ENCODE results near the gene GRIPAP1. TPM values are rescaled to one million over a fixed set of nuclear protein-coding genes. Genes with fewer than 3 reads are reported as not detected.

The GRIPAP1 gene
- total and polyA plus RNA-seq, 4 donors: 29.1 to 116 (median 60.6) TPM

DNA sequence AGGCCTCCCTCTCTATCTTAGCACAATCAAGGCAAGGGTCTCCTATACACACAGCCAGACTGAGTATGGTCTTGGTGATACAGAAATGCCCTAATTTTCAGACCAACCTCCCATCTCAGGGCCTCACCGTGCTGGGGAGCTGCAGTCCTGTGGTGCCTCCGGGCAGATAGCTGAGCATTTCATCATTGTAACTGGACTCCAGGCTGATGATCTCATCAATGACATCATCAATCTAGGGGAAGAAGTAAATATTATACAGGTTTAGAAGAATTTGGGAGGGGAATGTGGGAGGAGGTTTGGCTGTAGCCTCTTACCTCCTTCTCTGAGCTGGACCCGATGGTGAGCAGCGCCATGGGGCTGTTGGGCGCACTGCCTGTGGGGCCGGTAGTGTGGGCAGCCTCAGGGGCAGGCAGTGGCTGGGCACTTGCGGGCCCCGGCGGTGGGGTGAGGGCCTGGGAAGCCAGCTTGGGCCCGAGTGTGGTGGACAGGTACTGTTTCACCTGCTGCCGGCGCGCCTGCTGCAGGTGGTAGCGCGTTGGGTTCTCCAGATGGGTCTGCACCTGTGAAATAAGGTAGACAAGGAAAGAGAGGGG lies 35.9 kb upstream of the GRIPAP1 start:
- DNase-seq (ENCODE audit: low read depth in 4 of 6, low spot score in 6 of 6): no peak
- peaks cover 14% of the 10 kb centered on the region for H3K4me1 ChIP-seq (ENCODE audit: control insufficient read depth, insufficient read depth, low read length)
- no peak overlapping the region for H3K27ac ChIP-seq (ENCODE audit: low read depth, low read length)
- WGBS (ENCODE audit: insufficient coverage): 95% methylated on average over 13 of the region's 15 CpGs
- H3K27me3 ChIP-seq (ENCODE audit: control insufficient read depth, insufficient read depth, low read length): no peaks in the 10 kb centered on the region
- no peak overlapping the region for H3K4me3 ChIP-seq (ENCODE audit: low read depth, low read length)
- no peaks in the 10 kb centered on the region for H3K9me3 ChIP-seq (ENCODE audit: control insufficient read depth, insufficient read depth, low read length)
- peaks cover 43% of the 10 kb centered on the region for H3K36me3 ChIP-seq (ENCODE audit: control insufficient read depth, insufficient read depth, low read length)

DNA sequence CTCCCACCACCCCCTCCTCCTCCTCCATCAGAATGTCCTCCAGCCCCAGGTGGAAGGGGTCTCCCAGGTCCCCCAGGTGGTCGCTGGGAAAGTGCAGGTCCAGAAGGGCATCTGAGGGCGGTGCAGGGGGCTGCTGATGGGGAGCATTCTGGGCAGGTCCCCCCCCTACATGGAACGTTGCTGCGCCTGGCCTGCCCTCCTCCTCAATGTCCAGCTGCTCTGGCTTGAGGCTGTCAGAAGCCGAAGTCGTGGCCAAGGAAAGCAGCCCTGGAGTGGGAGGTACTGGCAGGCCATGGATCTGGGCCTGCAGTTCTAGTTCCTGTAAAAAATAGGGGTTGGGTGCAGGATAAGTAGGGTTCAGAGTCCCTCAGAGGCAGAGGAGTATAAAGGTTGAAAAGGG lies 28.2 kb upstream of the GRIPAP1 start:
- WGBS (ENCODE audit: insufficient coverage): 86% methylated on average over 5 of the region's 6 CpGs

DNA sequence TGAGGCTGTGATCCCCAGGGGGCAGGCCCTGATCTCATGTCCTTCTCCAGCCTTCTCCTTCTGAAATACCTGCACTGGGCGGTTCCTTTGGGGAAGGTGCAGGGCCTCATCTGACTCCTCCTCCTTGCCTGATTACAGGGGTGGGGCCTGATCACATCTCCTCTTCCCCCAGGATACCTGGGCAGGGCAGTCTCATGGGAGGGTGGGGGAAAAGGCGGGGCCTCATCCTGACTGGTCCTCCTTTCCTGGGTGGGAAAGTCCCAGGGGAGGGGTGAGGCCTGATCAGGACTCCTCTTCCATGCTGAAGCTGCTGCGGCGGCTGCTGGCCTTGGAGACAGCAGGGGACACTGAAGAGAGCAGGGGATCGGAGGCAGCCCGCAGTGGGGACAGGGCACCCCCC lies 27.8 kb upstream of the GRIPAP1 start:
- H3K36me3 ChIP-seq (ENCODE audit: control insufficient read depth, insufficient read depth, low read length): peaks cover 31% of the 10 kb centered on the region
- WGBS (ENCODE audit: insufficient coverage): 50% methylated on average over 3 of the region's 6 CpGs
- H3K4me3 ChIP-seq (ENCODE audit: low read depth, low read length): no peak overlapping the region
- H3K27me3 ChIP-seq (ENCODE audit: control insufficient read depth, insufficient read depth, low read length): no peaks in the 10 kb centered on the region
- DNase-seq (ENCODE audit: low read depth in 4 of 6, low spot score in 6 of 6): no peak
- no peak overlapping the region for H3K27ac ChIP-seq (ENCODE audit: low read depth, low read length)
- no peaks in the 10 kb centered on the region for H3K9me3 ChIP-seq (ENCODE audit: control insufficient read depth, insufficient read depth, low read length)
- H3K4me1 ChIP-seq (ENCODE audit: control insufficient read depth, insufficient read depth, low read length): no peaks in the 10 kb centered on the region

More for the DNA sequence above, 28.2 kb upstream of the GRIPAP1 start:
- Histone ChIP-seq H3K4me3 (ENCODE audit: low read depth, low read length) (no peak overlapping the region), H3K9me3 (ENCODE audit: control insufficient read depth, insufficient read depth, low read length) (no peaks in the 10 kb centered on the region), H3K27me3 (ENCODE audit: control insufficient read depth, insufficient read depth, low read length) (no peaks in the 10 kb centered on the region), H3K27ac (ENCODE audit: low read depth, low read length) (no peak overlapping the region), H3K36me3 (ENCODE audit: control insufficient read depth, insufficient read depth, low read length) (peaks cover 31% of the 10 kb centered on the region), H3K4me1 (ENCODE audit: control insufficient read depth, insufficient read depth, low read length) (no peaks in the 10 kb centered on the region)
- DNase-seq (ENCODE audit: low read depth in 4 of 6, low spot score in 6 of 6): no peak

DNA sequence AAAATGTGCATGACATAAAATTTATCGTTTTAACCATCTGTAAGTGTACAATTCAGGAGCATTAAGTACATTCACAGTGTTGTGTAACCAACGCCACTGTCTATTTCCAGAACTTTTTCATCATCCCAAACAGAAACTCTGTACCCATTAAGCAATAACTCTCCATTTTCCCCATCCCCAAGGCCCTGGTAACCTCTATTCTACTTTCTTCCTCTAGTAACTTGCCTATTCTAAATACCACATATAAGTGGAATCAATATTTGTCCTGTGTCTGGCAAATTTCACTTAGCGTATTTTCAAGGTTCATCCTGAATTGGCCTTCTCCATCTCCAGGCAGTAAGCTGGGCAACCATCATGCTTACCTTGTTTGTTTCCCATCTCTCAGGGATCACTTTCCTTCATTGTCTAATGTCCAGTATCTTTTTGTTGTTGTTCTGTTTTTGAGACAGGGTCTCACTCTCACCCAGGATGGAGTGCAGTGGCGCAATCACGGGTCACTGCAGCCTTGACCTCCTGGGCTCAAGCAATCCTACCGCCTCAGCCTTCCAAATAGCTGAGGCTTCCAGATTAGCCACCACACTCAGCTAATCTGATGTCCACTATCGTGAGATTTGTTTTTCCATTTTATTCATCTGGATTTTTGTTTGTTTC lies 17.7 kb upstream of the GRIPAP1 start:
- 88% methylated on average over 4 of the region's 7 CpGs for WGBS (ENCODE audit: insufficient coverage)
- Histone ChIP-seq H3K27ac (ENCODE audit: low read depth, low read length) (no peak overlapping the region), H3K4me3 (ENCODE audit: low read depth, low read length) (no peak overlapping the region), H3K4me1 (ENCODE audit: control insufficient read depth, insufficient read depth, low read length) (no peaks in the 10 kb centered on the region), H3K9me3 (ENCODE audit: control insufficient read depth, insufficient read depth, low read length) (no peaks in the 10 kb centered on the region), H3K27me3 (ENCODE audit: control insufficient read depth, insufficient read depth, low read length) (no peaks in the 10 kb centered on the region), H3K36me3 (ENCODE audit: control insufficient read depth, insufficient read depth, low read length) (no peaks in the 10 kb centered on the region)
- no peak for DNase-seq (ENCODE audit: low read depth in 4 of 6, low spot score in 6 of 6)

DNA sequence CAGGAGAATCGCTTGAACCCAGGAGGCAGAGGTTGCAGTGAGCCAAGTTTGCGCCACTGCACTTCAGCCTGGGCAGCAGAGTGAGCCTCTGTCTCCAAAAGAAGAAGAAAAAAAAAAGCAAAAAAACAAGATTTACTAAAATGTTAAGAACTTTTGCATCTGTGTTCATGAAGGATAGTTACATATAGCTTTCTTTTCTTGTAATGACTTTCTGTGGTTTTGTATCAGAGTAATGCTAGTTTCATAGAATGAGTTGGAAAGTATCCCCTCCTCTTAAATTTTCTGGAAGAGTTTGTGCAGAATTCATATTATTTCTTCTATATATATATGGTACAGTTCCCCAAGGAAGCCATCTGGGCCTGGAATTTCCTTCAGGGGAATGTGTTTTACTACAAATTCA lies 17.0 kb upstream of the GRIPAP1 start:
- Histone ChIP-seq H3K36me3 (ENCODE audit: control insufficient read depth, insufficient read depth, low read length) (no peaks in the 10 kb centered on the region), H3K9me3 (ENCODE audit: control insufficient read depth, insufficient read depth, low read length) (no peaks in the 10 kb centered on the region), H3K27ac (ENCODE audit: low read depth, low read length) (no peak overlapping the region), H3K27me3 (ENCODE audit: control insufficient read depth, insufficient read depth, low read length) (no peaks in the 10 kb centered on the region), H3K4me3 (ENCODE audit: low read depth, low read length) (no peak overlapping the region), H3K4me1 (ENCODE audit: control insufficient read depth, insufficient read depth, low read length) (no peaks in the 10 kb centered on the region)
- no peak for DNase-seq (ENCODE audit: low read depth in 4 of 6, low spot score in 6 of 6)
- WGBS (ENCODE audit: insufficient coverage): no CpG with 5 or more reads among the region's 2 CpGs

DNA sequence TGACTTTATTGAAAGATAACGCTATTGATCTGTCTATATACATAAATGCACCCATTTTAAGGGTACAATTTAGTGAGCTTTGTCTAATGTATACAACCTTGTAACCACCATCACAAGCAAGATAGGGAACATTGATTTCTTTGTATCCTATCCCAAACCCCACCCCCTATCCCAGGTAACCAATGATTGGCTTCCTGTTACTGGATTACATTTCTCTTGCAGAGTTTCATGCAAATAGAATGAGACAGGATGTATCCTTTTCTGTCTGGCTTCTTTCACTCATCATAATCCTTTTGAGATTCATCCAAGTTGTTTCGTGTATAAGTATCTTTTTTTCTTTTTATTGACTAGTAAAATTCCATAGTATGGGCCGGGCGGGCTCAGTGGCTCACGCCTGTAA lies 1.6 kb upstream of the GRIPAP1 start:
- no peaks in the 10 kb centered on the region for H3K9me3 ChIP-seq (ENCODE audit: control insufficient read depth, insufficient read depth, low read length)
- no CpG with 5 or more reads among the region's 5 CpGs for WGBS (ENCODE audit: insufficient coverage)
- no peaks in the 10 kb centered on the region for H3K4me1 ChIP-seq (ENCODE audit: control insufficient read depth, insufficient read depth, low read length)

DNA sequence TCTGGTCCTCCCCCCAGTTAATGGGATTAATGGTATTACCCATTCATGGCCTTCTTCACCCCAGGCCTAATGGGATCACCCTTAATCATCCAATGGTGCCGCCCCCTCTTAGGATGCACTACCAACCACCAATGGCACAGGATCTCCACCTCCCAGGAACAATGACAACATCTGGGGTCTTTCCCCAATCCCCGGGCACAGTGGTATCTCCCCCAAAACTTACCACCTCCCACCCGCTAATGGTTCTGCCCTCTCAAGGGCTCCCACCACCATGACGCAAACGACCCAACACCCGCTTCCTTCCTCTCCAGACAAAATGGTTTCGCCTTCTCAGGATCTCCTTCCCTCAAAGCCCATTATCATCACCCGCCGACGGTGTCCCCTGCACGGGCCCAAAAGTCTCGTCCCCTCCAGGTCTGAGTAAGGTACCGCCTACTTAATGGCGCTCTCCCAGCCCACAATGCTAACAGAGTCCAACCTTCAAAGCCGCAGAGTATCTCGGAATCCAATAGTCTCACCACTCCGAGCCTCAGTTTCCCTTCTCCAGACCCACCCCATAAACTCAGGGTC lies 458 bp downstream of the GRIPAP1 start:
- Histone ChIP-seq H3K4me3 (ENCODE audit: low read depth, low read length) (peak overlapping the region; percentile 82), H3K4me1 (ENCODE audit: control insufficient read depth, insufficient read depth, low read length) (no peaks in the 10 kb centered on the region), H3K27me3 (ENCODE audit: control insufficient read depth, insufficient read depth, low read length) (no peaks in the 10 kb centered on the region), H3K9me3 (ENCODE audit: control insufficient read depth, insufficient read depth, low read length) (no peaks in the 10 kb centered on the region), H3K36me3 (ENCODE audit: control insufficient read depth, insufficient read depth, low read length) (peaks cover 20% of the 10 kb centered on the region), H3K27ac (ENCODE audit: low read depth, low read length) (no peak overlapping the region)
- peak in 2 of 6 donors; percentile 44 to 62 for DNase-seq (ENCODE audit: low read depth in 4 of 6, low spot score in 6 of 6)
- 32% methylated on average over 17 of the region's 17 CpGs for WGBS (ENCODE audit: insufficient coverage)

More for the DNA sequence above, 1.6 kb upstream of the GRIPAP1 start:
- no peaks in the 10 kb centered on the region for H3K27me3 ChIP-seq (ENCODE audit: control insufficient read depth, insufficient read depth, low read length)
- no peak overlapping the region for H3K27ac ChIP-seq (ENCODE audit: low read depth, low read length)
- H3K4me3 ChIP-seq (ENCODE audit: low read depth, low read length): no peak overlapping the region
- H3K36me3 ChIP-seq (ENCODE audit: control insufficient read depth, insufficient read depth, low read length): peaks cover 9% of the 10 kb centered on the region
- DNase-seq (ENCODE audit: low read depth in 4 of 6, low spot score in 6 of 6): no peak

DNA sequence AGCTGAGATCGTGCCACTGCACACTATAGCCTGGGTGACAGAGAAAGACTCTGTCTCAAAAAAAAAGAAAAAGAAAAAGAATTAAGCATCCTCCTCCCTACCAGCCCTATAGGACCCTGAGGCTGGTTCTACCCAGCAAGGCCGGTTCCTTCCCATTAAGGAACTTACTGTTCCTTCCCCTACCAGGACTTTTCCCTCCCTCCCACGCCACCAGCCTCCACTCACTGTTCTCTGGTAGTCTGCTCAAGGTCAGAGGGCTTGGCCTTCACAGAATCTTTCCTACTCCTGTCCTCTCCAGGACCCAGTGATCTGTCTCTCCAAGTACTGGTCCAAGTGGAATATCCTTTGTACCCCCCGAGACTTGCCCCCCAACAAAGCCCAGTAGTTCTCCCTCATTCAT lies 1.4 kb downstream of the GRIPAP1 start:
- H3K36me3 ChIP-seq (ENCODE audit: control insufficient read depth, insufficient read depth, low read length): peaks cover 22% of the 10 kb centered on the region
- no peaks in the 10 kb centered on the region for H3K9me3 ChIP-seq (ENCODE audit: control insufficient read depth, insufficient read depth, low read length)
- 82% methylated on average over 3 of the region's 4 CpGs for WGBS (ENCODE audit: insufficient coverage)
- no peak overlapping the region for H3K4me3 ChIP-seq (ENCODE audit: low read depth, low read length)
- no peak for DNase-seq (ENCODE audit: low read depth in 4 of 6, low spot score in 6 of 6)
- no peaks in the 10 kb centered on the region for H3K27me3 ChIP-seq (ENCODE audit: control insufficient read depth, insufficient read depth, low read length)
- H3K27ac ChIP-seq (ENCODE audit: low read depth, low read length): no peak overlapping the region
- no peaks in the 10 kb centered on the region for H3K4me1 ChIP-seq (ENCODE audit: control insufficient read depth, insufficient read depth, low read length)

DNA sequence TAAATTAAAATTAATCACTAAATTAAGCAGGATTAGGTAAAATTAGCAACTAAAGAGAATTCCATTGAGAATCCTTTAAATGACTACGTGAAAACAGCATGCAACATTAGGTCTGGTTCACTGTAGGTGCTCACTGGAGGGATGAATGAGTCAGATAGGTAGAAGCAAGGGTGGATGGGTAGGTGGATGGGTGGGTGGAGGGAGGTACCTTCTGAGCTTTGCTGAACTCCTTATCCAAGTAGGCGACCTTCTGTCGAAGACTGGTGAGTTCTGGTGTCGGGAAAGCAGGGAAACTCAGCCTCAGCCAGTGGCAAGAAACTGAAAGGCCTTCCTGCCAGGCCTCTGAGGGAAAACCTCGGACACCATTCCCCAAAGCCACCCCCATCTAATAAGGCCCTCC lies 3.0 kb downstream of the GRIPAP1 start:
- Histone ChIP-seq H3K36me3 (ENCODE audit: control insufficient read depth, insufficient read depth, low read length) (peaks cover 22% of the 10 kb centered on the region), H3K27ac (ENCODE audit: low read depth, low read length) (no peak overlapping the region), H3K4me3 (ENCODE audit: low read depth, low read length) (no peak overlapping the region), H3K4me1 (ENCODE audit: control insufficient read depth, insufficient read depth, low read length) (no peaks in the 10 kb centered on the region), H3K9me3 (ENCODE audit: control insufficient read depth, insufficient read depth, low read length) (no peaks in the 10 kb centered on the region), H3K27me3 (ENCODE audit: control insufficient read depth, insufficient read depth, low read length) (no peaks in the 10 kb centered on the region)
- 80% methylated on average over 4 of the region's 5 CpGs for WGBS (ENCODE audit: insufficient coverage)
- DNase-seq (ENCODE audit: low read depth in 4 of 6, low spot score in 6 of 6): no peak

DNA sequence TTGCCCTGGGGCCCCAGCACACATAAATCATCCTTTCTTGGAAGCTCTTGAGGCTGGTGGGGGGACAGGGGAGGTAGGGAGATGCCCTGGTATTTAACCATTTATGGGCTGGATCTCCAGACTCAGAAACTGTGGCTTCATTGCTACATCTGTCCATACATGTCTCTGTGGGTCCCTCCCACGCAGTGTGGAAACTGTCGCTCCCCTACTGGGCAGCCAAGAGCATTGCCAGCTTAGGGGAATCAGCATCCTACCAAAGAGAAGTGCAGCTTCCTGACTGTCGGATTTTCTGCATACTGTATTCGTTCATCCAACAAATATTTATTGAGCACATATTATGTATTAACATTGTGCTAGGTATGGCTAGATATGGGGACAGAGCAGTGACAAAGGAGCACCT lies 3.7 kb downstream of the GRIPAP1 start:
- H3K4me1 ChIP-seq (ENCODE audit: control insufficient read depth, insufficient read depth, low read length): no peaks in the 10 kb centered on the region
- no peaks in the 10 kb centered on the region for H3K27me3 ChIP-seq (ENCODE audit: control insufficient read depth, insufficient read depth, low read length)
- DNase-seq (ENCODE audit: low read depth in 4 of 6, low spot score in 6 of 6): no peak
- peaks cover 22% of the 10 kb centered on the region for H3K36me3 ChIP-seq (ENCODE audit: control insufficient read depth, insufficient read depth, low read length)
- no peaks in the 10 kb centered on the region for H3K9me3 ChIP-seq (ENCODE audit: control insufficient read depth, insufficient read depth, low read length)
- H3K27ac ChIP-seq (ENCODE audit: low read depth, low read length): no peak overlapping the region
- H3K4me3 ChIP-seq (ENCODE audit: low read depth, low read length): no peak overlapping the region
- 79% methylated on average over 2 of the region's 4 CpGs for WGBS (ENCODE audit: insufficient coverage)
